GM21576 (cell line): ENCODE measurements around the gene HDAC7.

Experiments used
- ATAC-seq: cut with Tn5 transposase; IDR thresholded peaks from one replicate; pipeline ENCODE4 v1.9.1; 2021; ENCODE audit warnings: mild to moderate bottlenecking, moderate library complexity; ENCODE audit not compliant: unreplicated experiment

Gene HDAC7

GRCh38 chr12:47797441-47797840 lies 22.3 kb downstream of the HDAC7 start:
- ATAC-seq: no peak

GRCh38 chr12:47795814-47796411 lies 23.8 kb downstream of the HDAC7 start:
- ATAC-seq: no peak

GRCh38 chr12:47795121-47795813 lies 24.4 kb downstream of the HDAC7 start:
- no peak for ATAC-seq

GRCh38 chr12:47794679-47795078 lies 25.0 kb downstream of the HDAC7 start:
- no peak for ATAC-seq

GRCh38 chr12:47793015-47793681 lies 26.6 kb downstream of the HDAC7 start:
- no peak for ATAC-seq

GRCh38 chr12:47791874-47792273 lies 27.8 kb downstream of the HDAC7 start:
- no peak for ATAC-seq

GRCh38 chr12:47791351-47791746 lies 28.4 kb downstream of the HDAC7 start:
- no peak for ATAC-seq

- ATAC-seq: no peak
Observed at GRCh38 chr12:47790676-47791350, 28.9 kb downstream of the HDAC7 start.

GRCh38 chr12:47789712-47790489 lies 29.8 kb downstream of the HDAC7 start:
- no peak for ATAC-seq

- no peak for ATAC-seq
Observed at GRCh38 chr12:47789141-47789540, 30.6 kb downstream of the HDAC7 start.

- ATAC-seq: no peak
Observed at GRCh38 chr12:47787596-47788319, 31.9 kb downstream of the HDAC7 start.

GRCh38 chr12:47786662-47787280 lies 32.9 kb downstream of the HDAC7 start:
- no peak for ATAC-seq

GRCh38 chr12:47785887-47786661 lies 33.6 kb downstream of the HDAC7 start:
- no peak for ATAC-seq

- no peak for ATAC-seq
Observed at GRCh38 chr12:47785036-47785886, 34.4 kb downstream of the HDAC7 start.

- ATAC-seq: no peak
Observed at GRCh38 chr12:47783821-47784819, 35.6 kb downstream of the HDAC7 start.

- ATAC-seq: no peak
Observed at GRCh38 chr12:47783024-47783755, 36.5 kb downstream of the HDAC7 start.
